B cell (primary cell): ENCODE results near the gene PPM1M.

Experiments
- CTCF ChIP-seq: fragments of 200-600 bp; IDR thresholded peaks from one replicate; pipeline ENCODE4 v1.8.0; 2022; ENCODE audit warnings: antibody characterized with exemption, mild to moderate bottlenecking
- EZH2 ChIP-seq: IDR thresholded peaks from 2 replicates; pipeline ENCODE4 v1.6.1; 2012; ENCODE audit warnings: borderline replicate concordance, low read depth, mild to moderate bottlenecking, moderate library complexity, low read length; ENCODE audit not compliant: insufficient read depth, poor library complexity, severe bottlenecking

GRCh38 chr3:52221563-52222318, 23.8 kb upstream of the PPM1M start:
- TF ChIP-seq CTCF = no peak
- TF ChIP-seq EZH2 = no peak
